AG08395 (cell line): ENCODE measurements around the gene PAFAH1B1.
"Not testable (repeated sequence)": the region's sequence is repeated elsewhere in the genome, so short reads cannot be mapped to it uniquely, and the experiment has no call there.

Experiments used
- DNase-seq: peaks from one replicate; pipeline ENCODE4 v3.0.0; 2012; ENCODE audit warnings: mixed read lengths, low spot score

The PAFAH1B1 gene

GRCh38 chr17:2690165-2691068 is 97.0 kb downstream of the PAFAH1B1 start:
- no peak for DNase-seq

GRCh38 chr17:2691069-2691871 is 97.8 kb downstream of the PAFAH1B1 start:
- DNase-seq = no peak

DNA sequence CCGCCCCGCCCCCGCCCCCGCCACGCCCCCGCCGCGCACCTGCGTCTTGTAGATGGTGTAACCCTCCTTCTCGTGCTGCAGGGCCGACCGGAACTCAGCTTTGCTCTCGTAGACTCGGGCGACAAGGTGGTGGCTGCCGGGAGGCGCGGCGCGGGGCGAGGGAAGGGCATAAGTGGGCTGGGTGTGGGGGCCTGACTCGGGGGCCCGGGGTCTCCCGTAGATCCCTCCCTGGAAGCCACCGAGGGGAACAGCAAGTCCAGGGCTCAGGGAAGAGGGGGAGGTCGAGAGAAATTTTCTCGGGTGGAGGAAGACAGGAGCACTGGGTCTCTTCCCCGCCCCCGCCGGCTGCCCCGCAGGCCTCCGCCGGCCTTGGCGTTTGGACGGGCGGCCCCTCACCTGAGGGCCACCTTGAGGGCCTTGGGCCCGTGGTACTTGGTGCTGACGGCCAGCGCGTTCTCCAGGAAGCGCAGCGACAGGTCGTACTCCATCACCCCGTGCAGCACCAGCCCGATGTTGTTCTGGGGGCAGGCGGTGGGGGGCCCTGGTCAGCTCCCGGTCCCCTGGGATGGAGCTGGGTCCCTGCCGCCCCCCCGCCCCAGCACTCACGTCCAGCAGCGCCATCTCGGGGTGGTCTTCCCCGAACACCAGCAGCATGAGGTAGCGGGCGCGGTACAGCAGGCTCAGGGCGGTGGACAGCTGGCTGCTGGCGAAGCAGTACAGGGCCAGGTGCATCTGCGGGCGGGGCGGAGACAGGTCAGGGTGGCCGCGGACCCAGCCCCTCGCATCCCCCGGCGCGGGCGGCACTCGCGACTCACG is 98.7 kb downstream of the PAFAH1B1 start:
- DNase-seq = no peak

DNA sequence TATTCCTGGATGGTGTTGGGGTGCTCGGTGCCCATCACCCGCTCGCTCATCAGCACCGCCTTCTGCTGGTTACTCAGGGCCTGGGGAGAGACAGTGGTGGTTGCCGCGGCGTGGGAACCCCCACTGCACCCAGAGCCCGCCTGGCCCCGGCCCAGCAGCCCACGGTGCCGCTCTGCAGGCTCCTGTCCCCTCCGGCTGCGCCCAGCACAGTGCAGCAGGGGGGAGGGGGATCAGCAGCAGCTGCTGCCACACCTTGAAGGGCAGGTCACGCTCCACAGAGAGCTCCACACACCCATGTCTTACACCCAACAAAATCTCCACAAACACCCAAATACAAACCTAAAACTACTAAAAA is 99.3 kb downstream of the PAFAH1B1 start:
- no peak for DNase-seq

- DNase-seq = no peak
Measured at GRCh38 chr17:2693561-2694380, 100.3 kb downstream of the PAFAH1B1 start.

DNA sequence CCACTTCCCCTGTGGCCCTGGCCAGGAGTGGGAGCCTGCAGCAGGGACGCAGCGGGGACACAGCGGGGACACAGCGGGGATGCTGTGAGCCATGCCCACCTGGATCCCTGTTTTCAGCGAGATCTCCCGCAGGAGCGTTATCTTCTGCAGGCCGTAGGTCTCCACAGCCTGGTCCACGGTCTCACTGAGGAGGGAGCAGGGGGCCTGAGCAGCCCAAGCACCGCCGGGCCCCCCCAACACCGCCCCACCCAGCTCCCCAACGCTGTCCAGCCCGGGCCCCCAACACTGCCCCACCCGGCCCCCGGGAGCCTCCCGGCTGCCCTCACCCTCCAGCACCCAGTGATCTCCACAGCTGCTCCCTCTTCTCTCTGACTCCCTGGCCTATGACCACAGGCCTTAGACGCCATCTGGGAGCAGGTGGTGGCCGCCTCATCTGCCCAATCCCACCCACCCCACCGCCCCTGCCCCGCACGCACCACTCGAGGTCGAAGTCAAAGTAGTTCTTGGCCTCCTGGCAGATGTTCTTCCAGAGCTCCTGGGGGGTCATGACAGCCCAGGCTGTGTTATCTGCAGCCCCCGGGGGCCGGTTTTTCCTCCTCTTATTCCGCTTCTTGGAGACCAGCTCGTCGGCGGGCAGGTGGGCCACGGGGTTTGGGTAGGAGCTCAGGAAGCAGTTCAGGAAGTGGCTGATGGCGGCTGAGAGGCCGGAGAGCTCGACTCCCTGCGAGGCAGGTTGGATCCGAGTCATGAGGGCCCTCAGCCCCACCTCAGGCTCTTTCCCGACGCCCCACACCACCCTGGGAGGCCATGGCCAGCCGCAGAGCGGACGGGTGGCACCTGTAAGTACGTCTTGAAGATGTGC is 101.2 kb downstream of the PAFAH1B1 start:
- DNase-seq = no peak

- no peak for DNase-seq
Measured at GRCh38 chr17:2695243-2695960, 101.9 kb downstream of the PAFAH1B1 start.

DNA sequence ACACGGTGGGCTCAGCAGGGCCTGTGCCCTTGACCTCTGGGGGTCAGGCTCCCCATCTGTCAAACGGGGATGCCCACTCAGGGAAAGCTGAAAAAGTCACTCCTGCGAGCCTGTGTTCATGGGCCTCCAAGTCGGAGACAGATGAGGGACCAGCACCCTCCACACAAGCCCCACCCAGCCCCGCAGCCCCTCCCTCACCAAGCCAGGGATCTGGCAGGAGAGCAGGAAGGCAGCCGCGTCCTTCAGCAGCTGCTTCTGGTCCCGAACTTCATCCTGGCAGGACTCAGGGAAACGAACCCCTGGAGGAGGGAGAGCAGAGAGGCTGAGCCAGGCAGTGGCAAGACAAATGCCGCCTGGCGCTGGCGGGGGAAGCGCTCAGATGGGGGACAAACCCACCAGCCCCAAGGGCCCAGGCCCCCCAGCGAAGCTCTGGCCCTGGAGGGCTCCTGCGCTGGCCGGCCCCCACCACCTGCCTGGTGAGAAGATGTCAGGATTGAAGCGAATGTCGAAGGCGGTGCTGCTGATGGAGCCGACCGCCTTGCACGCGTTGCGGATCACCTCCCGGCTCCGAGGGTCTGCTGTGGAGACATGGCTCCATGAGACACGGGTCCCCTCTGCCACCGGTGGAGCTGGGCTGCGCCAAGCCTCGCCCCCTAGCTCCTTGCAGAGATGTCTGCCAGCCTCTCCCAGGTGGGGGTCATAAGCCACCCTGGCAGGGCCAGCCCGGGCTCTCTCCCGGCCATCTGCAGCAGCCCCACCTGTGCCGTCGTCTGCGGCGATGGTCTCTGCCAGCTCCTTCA is 102.7 kb downstream of the PAFAH1B1 start:
- DNase-seq = no peak

- no peak for DNase-seq
Measured at GRCh38 chr17:2697611-2698162, 104.2 kb downstream of the PAFAH1B1 start.

- DNase-seq = not testable (repeated sequence)
Measured at GRCh38 chr17:2699216-2699805, 105.9 kb downstream of the PAFAH1B1 start.

DNA sequence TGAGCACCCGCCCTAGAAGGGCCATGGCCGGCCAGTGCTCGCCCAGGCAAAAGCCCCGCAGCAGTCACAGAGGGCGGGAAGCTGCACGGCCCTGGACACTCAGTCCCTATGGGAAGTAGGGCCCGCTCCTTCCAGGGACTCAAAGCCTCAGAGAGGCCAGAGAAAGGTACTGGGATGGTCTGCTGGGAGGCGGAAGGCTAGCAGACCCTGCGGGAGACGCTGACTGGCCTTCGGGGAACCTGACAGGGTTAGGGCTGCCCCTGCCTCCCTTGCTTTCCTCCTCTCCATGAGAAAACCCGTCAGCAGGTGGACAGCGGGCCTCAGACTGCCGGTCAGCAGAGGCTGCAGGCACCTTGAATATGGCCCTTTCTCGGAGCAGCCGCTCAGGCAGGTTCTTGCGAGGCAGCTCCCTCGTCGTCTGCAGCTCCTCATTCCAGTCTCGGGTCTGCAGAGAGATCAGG is 106.6 kb downstream of the PAFAH1B1 start:
- no peak for DNase-seq

DNA sequence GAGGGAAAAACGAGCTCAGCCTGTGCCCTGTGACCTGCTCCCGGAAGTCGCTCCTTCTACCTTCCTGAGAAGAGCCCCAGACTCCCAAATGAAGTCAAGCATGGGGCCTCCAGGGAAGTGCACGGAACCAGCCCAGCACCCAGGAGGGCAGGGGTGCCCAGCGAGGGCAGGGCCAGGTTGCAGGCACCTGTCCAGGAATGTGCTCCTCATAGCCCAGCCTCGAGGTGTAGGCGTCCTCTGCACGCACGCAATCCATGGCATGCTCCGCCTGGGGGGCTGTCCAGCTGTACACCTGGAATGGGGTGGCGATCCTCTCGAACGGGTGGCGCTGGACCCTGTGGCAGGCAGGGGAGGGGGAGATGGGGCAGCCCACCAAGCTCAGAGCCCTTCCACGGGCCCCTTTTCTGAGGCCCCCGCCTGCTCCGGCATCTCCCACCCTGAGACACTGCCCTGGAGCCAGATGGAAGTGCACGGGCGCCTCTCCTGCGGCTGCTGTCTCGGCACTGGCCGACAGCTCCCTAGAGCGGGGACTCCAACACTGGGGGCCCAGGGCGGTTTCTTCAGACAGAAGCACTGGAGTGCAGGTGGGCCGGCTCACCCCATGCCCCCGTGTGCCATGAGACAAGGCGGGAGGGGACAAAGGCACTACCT is 107.2 kb downstream of the PAFAH1B1 start:
- DNase-seq = no peak

GRCh38 chr17:2701161-2701995 is 107.9 kb downstream of the PAFAH1B1 start:
- no peak for DNase-seq

DNA sequence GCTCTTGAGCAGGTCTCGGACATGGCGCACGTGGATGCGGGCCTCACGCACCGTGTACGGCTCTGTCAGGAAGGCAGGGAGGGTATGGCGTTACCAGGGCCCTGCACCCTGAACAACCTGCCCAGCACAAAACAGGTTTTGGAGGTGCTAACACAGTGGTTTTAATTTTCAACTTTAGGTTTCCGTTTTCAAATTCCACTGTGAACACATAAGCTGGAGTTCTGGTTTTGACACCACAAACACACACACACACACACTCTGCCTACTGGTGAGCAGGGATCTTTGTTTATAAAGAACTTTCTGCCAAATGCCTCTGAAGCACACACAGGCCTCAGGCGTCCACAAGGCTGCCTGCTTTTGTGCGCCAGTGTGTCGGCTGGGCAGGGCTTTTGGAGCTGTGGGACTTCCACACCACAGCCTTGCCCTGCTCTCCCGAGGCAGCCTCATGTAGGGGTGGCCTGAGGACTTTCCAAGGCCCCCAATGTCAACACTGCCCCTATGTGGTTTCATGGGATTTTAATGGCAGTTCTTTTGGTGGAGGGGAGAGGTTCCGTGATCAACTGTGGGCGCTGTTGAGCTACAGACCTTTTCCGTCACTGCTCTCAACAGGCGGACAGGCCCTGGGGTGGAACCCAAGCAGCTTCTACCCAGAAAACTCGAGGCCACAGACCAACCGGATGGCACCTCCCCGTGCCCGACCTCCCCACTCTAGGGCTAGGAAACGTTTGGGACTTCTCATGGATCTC is 108.7 kb downstream of the PAFAH1B1 start:
- DNase-seq = no peak

GRCh38 chr17:2703181-2703580 is 109.7 kb downstream of the PAFAH1B1 start:
- DNase-seq = no peak

DNA sequence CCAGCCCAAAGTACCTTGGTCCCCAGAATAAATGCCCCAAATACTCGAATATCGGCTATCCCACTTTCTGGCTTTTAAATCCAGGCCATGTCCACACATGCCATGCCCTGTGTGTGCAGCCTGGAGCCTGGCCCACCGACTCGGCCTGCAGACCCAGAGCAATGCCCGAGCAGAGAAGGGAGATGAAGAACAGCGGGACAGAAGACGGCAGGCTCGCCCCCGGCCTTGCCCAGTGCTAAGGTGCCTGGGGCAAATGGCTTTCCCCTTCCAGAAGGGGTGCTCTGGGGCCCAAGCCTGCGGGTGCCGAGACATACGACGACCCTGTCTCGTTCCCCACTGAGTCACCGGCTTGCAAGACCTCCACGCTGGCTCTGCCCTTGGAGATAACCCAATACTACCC is 110.2 kb downstream of the PAFAH1B1 start:
- no peak for DNase-seq
